NT2/D1 (cell line): ENCODE results near the gene PCDHA3.
"Not testable (repeated sequence)": the region's sequence is repeated elsewhere in the genome, so short reads cannot be mapped to it uniquely, and the experiment has no call there.

ENCODE experiments used
- DNase-seq: peaks from one replicate; pipeline ENCODE4 v3.0.0-alpha.2; 2011; ENCODE audit warnings: low read depth, low spot score
- H3K27me3 ChIP-seq: 2 replicates; pipeline ENCODE4 v1.6.0; 2011; ENCODE audit warnings: mild to moderate bottlenecking; ENCODE audit not compliant: insufficient read length, insufficient read depth
- H3K36me3 ChIP-seq: 2 replicates; pipeline ENCODE4 v1.6.1; 2011; ENCODE audit warnings: mild to moderate bottlenecking, low read length, mixed read lengths; ENCODE audit not compliant: insufficient read depth, insufficient read length
- H3K4me1 ChIP-seq: 2 replicates; pipeline ENCODE4 v1.5.1; 2011; ENCODE audit not compliant: insufficient read depth, insufficient read length
- H3K4me3 ChIP-seq: 2 replicates; pipeline ENCODE4 v1.5.1; 2011; ENCODE audit warnings: low read depth; ENCODE audit not compliant: insufficient read length
- H3K9ac ChIP-seq: 2 replicates; pipeline ENCODE4 v1.6.0; 2011; ENCODE audit warnings: low read depth; ENCODE audit not compliant: insufficient read length
- H3K9me3 ChIP-seq: 2 replicates; pipeline ENCODE4 v1.5.1; 2011; ENCODE audit warnings: mild to moderate bottlenecking, low read length; ENCODE audit not compliant: insufficient read depth
- SUZ12 ChIP-seq: IDR thresholded peaks from 2 replicates; pipeline ENCODE4 v1.6.1; 2011; ENCODE audit not compliant: insufficient read length, insufficient read depth; ENCODE audit errors: extremely low read depth
- YY1 ChIP-seq: IDR thresholded peaks from 2 replicates; pipeline ENCODE4 v1.6.1; 2011; ENCODE audit not compliant: insufficient read length, insufficient read depth
- ZNF274 ChIP-seq: IDR thresholded peaks from 2 replicates; pipeline ENCODE4 v1.6.1; 2011; ENCODE audit warnings: mild to moderate bottlenecking, low read depth, low read length

Gene PCDHA3

DNA sequence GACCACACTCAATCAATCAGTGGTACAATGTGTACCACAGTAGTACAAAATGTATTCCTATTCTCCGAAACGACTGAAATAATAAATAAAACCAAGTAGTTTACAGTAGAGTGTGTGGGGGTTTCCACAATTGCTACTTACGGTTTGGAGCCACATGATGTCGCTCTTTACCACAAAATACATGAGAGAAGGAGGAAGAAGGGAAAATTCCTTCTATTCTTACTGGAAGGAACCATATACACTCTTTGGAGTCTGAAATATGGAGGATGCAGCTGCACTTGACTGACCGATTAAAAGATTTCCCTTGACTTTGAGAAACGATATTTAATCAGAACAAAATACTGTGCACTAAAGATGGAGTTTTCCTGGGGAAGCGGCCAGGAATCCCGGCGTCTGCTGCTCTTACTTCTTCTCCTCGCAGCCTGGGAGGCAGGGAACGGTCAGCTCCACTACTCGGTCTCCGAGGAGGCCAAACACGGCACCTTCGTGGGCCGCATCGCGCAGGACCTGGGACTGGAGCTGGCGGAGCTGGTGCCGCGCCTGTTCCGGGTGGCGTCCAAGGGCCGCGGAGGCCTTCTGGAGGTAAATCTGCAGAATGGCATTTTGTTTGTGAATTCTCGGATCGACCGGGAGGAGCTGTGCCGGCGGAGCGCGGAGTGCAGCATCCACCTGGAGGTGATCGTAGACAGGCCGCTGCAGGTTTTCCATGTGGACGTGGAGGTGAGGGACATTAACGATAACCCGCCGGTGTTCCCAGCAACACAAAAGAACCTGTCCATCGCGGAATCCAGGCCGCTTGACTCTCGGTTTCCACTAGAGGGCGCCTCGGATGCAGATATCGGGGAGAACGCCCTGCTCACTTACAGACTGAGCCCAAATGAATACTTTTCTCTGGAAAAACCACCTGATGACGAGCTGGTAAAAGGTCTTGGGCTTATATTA lies 6.2 kb downstream of the PCDHA3 start, which contains the start of gene PCDHA4:
Gene PCDHA4, plus strand, starts transcription at position 235 of the 942 bp plus-strand sequence.
- no peaks in the 10 kb centered on the region for H3K36me3 ChIP-seq
- H3K4me1 ChIP-seq: no peaks in the 10 kb centered on the region
- TF ChIP-seq ZNF274: no peak
- no peak for TF ChIP-seq SUZ12
- TF ChIP-seq YY1: no peak
- H3K4me3 ChIP-seq: peak within 1 kb of the TSS; percentile 73
- H3K9me3 ChIP-seq: no peaks in the 10 kb centered on the region; the same call in 1 of the 2 replicates
- no peaks in the 10 kb centered on the region for H3K27me3 ChIP-seq
- H3K9ac ChIP-seq: peak within 1 kb of the TSS; percentile 82
- DNase-seq: peak; percentile 43

DNA sequence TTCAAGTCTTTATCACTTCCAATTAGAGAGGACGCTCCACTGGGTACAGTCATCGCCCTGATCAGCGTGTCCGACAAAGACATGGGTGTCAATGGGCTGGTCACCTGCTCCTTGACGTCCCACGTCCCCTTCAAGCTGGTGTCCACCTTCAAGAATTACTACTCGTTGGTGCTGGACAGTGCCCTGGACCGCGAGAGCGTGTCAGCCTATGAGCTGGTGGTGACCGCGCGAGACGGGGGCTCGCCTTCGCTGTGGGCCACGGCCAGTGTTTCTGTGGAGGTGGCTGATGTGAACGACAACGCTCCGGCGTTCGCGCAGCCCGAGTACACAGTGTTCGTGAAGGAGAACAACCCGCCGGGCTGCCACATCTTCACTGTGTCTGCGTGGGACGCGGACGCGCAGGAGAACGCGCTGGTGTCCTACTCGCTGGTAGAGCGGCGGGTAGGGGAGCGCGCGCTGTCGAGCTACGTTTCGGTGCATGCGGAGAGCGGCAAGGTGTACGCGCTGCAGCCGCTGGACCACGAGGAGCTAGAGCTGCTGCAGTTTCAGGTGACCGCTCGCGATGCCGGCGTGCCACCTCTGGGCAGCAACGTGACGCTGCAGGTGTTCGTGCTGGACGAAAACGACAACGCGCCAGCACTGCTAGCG lies 7.5 kb downstream of the PCDHA3 start:
- not testable (repeated sequence) for H3K27me3 ChIP-seq, DNase-seq, H3K9me3 ChIP-seq, H3K36me3 ChIP-seq, H3K9ac ChIP-seq, H3K4me3 ChIP-seq, H3K4me1 ChIP-seq

DNA sequence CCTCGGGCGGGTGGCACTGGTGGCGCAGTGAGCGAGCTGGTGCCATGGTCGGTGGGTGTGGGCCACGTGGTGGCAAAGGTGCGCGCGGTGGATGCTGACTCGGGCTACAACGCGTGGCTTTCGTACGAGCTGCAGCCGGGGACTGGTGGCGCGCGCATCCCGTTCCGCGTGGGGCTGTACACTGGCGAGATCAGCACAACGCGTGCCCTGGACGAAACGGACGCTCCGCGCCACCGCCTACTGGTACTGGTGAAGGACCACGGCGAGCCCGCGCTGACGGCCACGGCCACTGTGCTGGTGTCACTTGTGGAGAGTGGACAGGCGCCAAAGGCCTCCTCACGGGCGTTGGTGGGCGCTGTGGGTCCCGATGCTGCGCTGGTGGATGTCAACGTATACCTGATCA lies 8.0 kb downstream of the PCDHA3 start:
- Histone ChIP-seq H3K36me3 (no peaks in the 10 kb centered on the region), H3K9ac (no peak overlapping the region), H3K9me3 (no peaks in the 10 kb centered on the region), H3K27me3 (no peaks in the 10 kb centered on the region), H3K4me1 (no peaks in the 10 kb centered on the region), H3K4me3 (no peak overlapping the region)
- TF ChIP-seq ZNF274: no peak
- no peak for TF ChIP-seq YY1
- no peak for TF ChIP-seq SUZ12
- no peak for DNase-seq

DNA sequence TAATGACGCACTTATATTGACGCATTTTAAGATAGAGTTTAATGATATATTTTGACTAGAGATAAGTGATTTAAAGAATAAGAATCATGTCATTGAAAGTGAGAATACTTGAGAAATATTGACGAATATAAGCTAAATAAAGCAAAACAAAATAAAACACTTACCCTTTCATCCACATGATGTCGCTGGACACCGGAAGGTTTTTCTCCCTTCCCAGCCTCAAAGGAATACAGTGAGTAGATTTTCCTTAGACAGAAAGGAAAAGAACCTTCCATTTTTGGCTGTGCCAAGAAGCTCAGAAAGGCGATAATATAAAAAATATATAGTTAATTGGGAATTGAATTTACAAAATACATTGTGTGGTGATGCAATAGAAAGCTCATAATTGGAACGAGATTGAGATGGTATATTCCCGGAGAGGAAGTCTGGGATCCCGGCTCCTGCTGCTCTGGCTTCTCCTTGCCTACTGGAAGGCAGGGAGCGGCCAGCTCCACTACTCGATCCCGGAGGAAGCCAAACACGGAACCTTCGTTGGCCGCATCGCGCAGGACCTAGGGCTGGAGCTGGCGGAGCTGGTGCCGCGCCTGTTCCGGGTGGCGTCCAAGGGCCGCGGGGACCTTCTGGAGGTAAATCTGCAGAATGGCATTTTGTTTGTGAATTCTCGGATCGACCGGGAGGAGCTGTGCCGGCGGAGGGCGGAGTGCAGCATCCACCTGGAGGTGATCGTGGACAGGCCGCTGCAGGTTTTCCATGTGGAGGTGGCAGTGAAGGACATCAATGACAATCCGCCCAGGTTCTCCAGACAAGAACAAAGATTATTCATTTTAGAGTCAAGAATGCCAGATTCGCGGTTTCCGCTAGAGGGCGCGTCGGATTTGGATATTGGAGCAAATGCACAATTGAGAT lies 20.8 kb downstream of the PCDHA3 start, which contains the start of gene PCDHA5:
Gene PCDHA5, plus strand, starts transcription at position 239 of the 906 bp plus-strand sequence.
- TF ChIP-seq YY1 (no peak), ZNF274 (no peak), SUZ12 (no peak)
- Histone ChIP-seq H3K27me3 (no peaks in the 10 kb centered on the region), H3K4me1 (no peaks in the 10 kb centered on the region), H3K9ac (no peak within 1 kb of the TSS), H3K36me3 (no peaks in the 10 kb centered on the region), H3K9me3 (no peaks in the 10 kb centered on the region), H3K4me3 (no peak within 1 kb of the TSS)
- no peak for DNase-seq

DNA sequence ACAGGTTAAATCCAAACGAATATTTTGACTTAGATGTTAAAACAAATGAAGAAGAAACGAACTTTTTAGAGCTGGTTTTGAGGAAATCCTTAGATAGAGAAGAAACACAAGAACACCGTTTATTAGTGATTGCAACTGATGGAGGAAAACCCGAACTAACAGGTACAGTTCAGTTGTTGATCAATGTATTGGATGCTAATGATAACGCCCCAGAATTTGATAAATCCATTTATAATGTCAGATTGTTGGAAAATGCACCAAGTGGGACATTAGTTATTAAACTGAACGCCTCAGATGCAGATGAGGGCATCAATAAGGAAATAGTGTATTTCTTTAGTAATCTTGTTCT lies 21.4 kb downstream of the PCDHA3 start:
- no peaks in the 10 kb centered on the region for H3K27me3 ChIP-seq
- H3K9ac ChIP-seq: no peak overlapping the region
- no peaks in the 10 kb centered on the region for H3K36me3 ChIP-seq
- H3K9me3 ChIP-seq: no peaks in the 10 kb centered on the region
- no peak for DNase-seq
- TF ChIP-seq YY1 (no peak), ZNF274 (no peak), SUZ12 (no peak)
- H3K4me1 ChIP-seq: no peaks in the 10 kb centered on the region
- H3K4me3 ChIP-seq: no peak overlapping the region

DNA sequence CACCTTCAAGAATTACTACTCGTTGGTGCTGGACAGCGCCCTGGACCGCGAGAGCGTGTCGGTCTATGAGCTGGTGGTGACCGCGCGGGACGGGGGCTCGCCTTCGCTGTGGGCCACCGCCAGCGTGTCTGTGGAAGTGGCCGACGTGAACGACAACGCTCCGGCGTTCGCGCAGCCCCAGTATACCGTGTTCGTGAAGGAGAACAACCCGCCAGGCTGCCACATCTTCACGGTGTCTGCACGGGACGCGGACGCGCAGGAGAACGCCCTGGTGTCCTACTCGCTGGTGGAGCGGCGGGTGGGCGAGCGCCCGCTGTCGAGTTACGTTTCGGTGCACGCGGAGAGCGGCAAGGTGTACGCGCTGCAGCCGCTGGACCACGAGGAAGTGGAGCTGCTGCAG lies 22.1 kb downstream of the PCDHA3 start:
- H3K4me1 ChIP-seq, H3K27me3 ChIP-seq, DNase-seq, H3K36me3 ChIP-seq, H3K9ac ChIP-seq, H3K9me3 ChIP-seq, H3K4me3 ChIP-seq: not testable (repeated sequence)

DNA sequence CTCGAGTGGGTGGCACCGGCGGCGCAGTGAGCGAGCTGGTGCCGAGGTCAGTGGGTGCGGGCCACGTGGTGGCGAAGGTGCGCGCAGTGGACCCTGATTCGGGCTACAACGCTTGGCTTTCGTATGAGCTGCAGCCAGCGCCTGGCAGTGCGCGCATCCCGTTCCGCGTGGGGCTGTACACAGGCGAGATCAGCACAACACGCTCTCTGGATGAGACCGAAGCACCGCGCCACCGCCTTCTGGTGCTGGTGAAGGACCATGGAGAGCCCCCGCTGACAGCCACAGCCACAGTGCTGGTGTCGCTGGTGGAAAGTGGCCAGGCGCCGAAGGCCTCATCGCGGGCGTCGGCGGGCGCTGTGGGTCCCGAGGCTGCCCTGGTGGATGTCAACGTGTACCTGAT lies 22.6 kb downstream of the PCDHA3 start:
- no peaks in the 10 kb centered on the region for H3K27me3 ChIP-seq
- no peaks in the 10 kb centered on the region for H3K36me3 ChIP-seq
- H3K4me1 ChIP-seq: no peaks in the 10 kb centered on the region
- TF ChIP-seq ZNF274 (no peak), YY1 (no peak), SUZ12 (no peak)
- H3K9me3 ChIP-seq: no peaks in the 10 kb centered on the region
- no peak for DNase-seq
- H3K9ac ChIP-seq: no peak overlapping the region
- no peak overlapping the region for H3K4me3 ChIP-seq
